C4-2B (cell line): ENCODE measurements around the gene BTBD17.

Experiments
- CTCF ChIP-seq: fragments of 450-650 bp; conservative IDR thresholded peaks from 2 replicates; pipeline ENCODE4 v1.5.1; 2017; ENCODE audit warnings: mild to moderate bottlenecking
- ZFX ChIP-seq: fragments of 450-650 bp; IDR thresholded peaks from 2 replicates; pipeline ENCODE4 v1.6.1; 2017

GRCh38 chr17:74316220-74316619 lies 45.4 kb downstream of the BTBD17 start:
- no peak for TF ChIP-seq CTCF
- no peak for TF ChIP-seq ZFX
